ENCODE data around the gene MSS51. TPM values are rescaled to one million over a fixed set of nuclear protein-coding genes. Genes with fewer than 3 reads are reported as not detected.

Gene MSS51
- total RNA-seq, 1 experiment from 2014 or later = 1.7 TPM

- H3K4me1 ChIP-seq (ENCODE audit: control insufficient read depth in 1 of 2, insufficient read depth in 2 of 2, low read length in 2 of 2) = peaks cover 11 to 27% of the 10 kb centered on the region in 2 experiments
- no peak overlapping the region for H2AFZ ChIP-seq (ENCODE audit: low read depth, low read length, poor library complexity, severe bottlenecking)
- H3K9me3 ChIP-seq (ENCODE audit: control insufficient read depth in 1 of 2, insufficient read depth in 1 of 2, low read depth in 1 of 2, low read length in 2 of 2) = no peaks in the 10 kb centered on the region
- ATAC-seq (peak; percentile 44), DNase-seq (ENCODE audit: low read depth, low spot score) (peak; percentile 51)
- no peaks in the 10 kb centered on the region for H3K36me3 ChIP-seq (ENCODE audit: control insufficient read depth in 1 of 2, insufficient read depth in 2 of 2, low read length in 2 of 2)
- BruUV-seq (replicated peaks) = no TSS peak
- H3K27ac ChIP-seq (ENCODE audit: low read depth, low read length) = peak overlapping the region; percentile 90
- H3K4me3 ChIP-seq (replicated peaks in 1 of 2; ENCODE audit: low read depth in 1 of 2, low read length in 2 of 2) = peak overlapping the region; percentile 91 to 96
- no peak; the same call in 1 of the 2 replicates for TF ChIP-seq SIN3A (IDR thresholded peaks at IDR 0.05; ENCODE audit: low read depth)
- TF ChIP-seq POLR2A (IDR thresholded peaks at IDR 0.05; ENCODE audit: borderline replicate concordance, extremely low read depth, insufficient read depth, insufficient read length) = no peak
- no peak for TF ChIP-seq EZH2 (IDR thresholded peaks at IDR 0.05)
- TF ChIP-seq ELF1 (IDR thresholded peaks at IDR 0.05; ENCODE audit: borderline replicate concordance, low read depth) = no peak
- no peak for TF ChIP-seq ATF3 (IDR thresholded peaks at IDR 0.05)
- no peak for TF ChIP-seq EGR1 (IDR thresholded peaks at IDR 0.05; ENCODE audit: low read depth)
- peak; percentile 52 for TF ChIP-seq POLR2AphosphoS5 (IDR thresholded peaks at IDR 0.05; ENCODE audit: low read depth, low read length)
- no peak for TF ChIP-seq MAX (IDR thresholded peaks at IDR 0.05)
- ChIA-PET RAD21 (ENCODE audit: low non-redundant PET in 1 of 2, low total read pairs in 2 of 2, uncharacterized antibody in 2 of 2, unreplicated experiment in 2 of 2) (no interaction called here), POLR2A (interaction anchor here (0.8 to 1.6 kb wide), 2 partner anchors 149 to 165 kb away, joined by 5 read pairs; partner anchors contain the start of gene DNAJC9), CTCF (interaction anchor here (1.4 kb wide), 1 partner anchor 15 kb away, joined by 6 read pairs; no protein-coding TSS in a partner anchor)
- intact Hi-C loops (cut with micrococcal nuclease) = loop anchor here (2.0 to 5.0 kb wide), 2 partner anchors 84 to 166 kb away; partner anchors contain the start of genes DNAJC9 and PPP3CB
- H3K9ac ChIP-seq (ENCODE audit: low read length) = peak overlapping the region; percentile 94
- no peaks in the 10 kb centered on the region for H3K9me2 ChIP-seq (ENCODE audit: insufficient read depth)
- H3K4me2 ChIP-seq (ENCODE audit: low read length) = peak overlapping the region; percentile 94
- peaks cover 55% of the 10 kb centered on the region for H3K79me2 ChIP-seq (ENCODE audit: insufficient read depth, low read length)
- H4K20me1 ChIP-seq (ENCODE audit: insufficient read depth) = peaks cover 9% of the 10 kb centered on the region; the same call in 1 of the 2 replicates
- H3K27me3 ChIP-seq (ENCODE audit: insufficient read depth, low read length) = no peaks in the 10 kb centered on the region
Observed at GRCh38 chr10:73413108-73413527, 20.2 kb downstream of the MSS51 start.

DNA sequence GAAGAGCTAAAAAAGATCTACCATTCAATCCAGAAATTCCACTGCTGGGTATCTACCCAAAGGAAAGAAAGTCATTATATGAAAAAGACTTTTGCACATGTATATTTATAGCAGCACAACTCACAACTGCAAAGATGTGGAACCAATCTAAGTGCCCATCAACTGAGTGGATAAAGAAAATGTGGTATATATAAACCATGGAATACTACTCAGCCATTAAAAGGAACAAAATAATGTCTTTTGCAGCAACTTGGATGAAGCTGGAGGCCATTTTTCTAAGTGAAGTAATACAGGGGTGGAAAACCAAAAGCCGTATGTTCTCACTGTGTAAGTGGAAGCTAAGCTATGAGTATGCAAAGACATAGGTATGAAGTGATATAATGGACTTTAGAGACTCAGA, 22.5 kb downstream of the MSS51 start:
- Histone ChIP-seq H4K20me1 (ENCODE audit: insufficient read depth) (peaks cover 12% of the 10 kb centered on the region; the same call in 1 of the 2 replicates), H3K27ac (ENCODE audit: low read depth, low read length) (no peak overlapping the region), H2AFZ (ENCODE audit: low read depth, low read length, poor library complexity, severe bottlenecking) (no peak overlapping the region), H3K4me3 (replicated peaks in 1 of 2; ENCODE audit: low read depth in 1 of 2, low read length in 2 of 2) (no peak overlapping the region), H3K4me1 (ENCODE audit: control insufficient read depth in 1 of 2, insufficient read depth in 2 of 2, low read length in 2 of 2) (peaks cover 11 to 32% of the 10 kb centered on the region in 2 experiments), H3K9ac (ENCODE audit: low read length) (no peak overlapping the region), H3K4me2 (ENCODE audit: low read length) (no peak overlapping the region), H3K9me2 (ENCODE audit: insufficient read depth) (no peaks in the 10 kb centered on the region), H3K9me3 (ENCODE audit: control insufficient read depth in 1 of 2, insufficient read depth in 1 of 2, low read depth in 1 of 2, low read length in 2 of 2) (no peaks in the 10 kb centered on the region), H3K36me3 (ENCODE audit: control insufficient read depth in 1 of 2, insufficient read depth in 2 of 2, low read length in 2 of 2) (no peaks in the 10 kb centered on the region), H3K79me2 (ENCODE audit: insufficient read depth, low read length) (peaks cover 77% of the 10 kb centered on the region), H3K27me3 (ENCODE audit: insufficient read depth, low read length) (no peaks in the 10 kb centered on the region)
- no peak for TF ChIP-seq SP1 (IDR thresholded peaks at IDR 0.05; ENCODE audit: low read depth)
- ATAC-seq (no peak), DNase-seq (ENCODE audit: low read depth, low spot score) (no peak)
- CTCF ChIA-PET = no interaction called here
- BruUV-seq (replicated peaks) = no TSS peak
- POLR2A ChIA-PET = interaction anchor here (0.8 kb wide), 1 partner anchor 85 kb away, joined by 3 read pairs; no protein-coding TSS in a partner anchor
- RAD21 ChIA-PET (ENCODE audit: low non-redundant PET in 1 of 2, low total read pairs in 2 of 2, uncharacterized antibody in 2 of 2, unreplicated experiment in 2 of 2) = no interaction called here
- intact Hi-C loops (cut with micrococcal nuclease) = loop anchor here (5.0 kb wide), 1 partner anchor 86 kb away; the partner anchor contains the start of gene PPP3CB
